HepG2 (cell line): ENCODE data around the gene CCDC116. TPM values are rescaled to one million over a fixed set of nuclear protein-coding genes. Genes with fewer than 3 reads are reported as not detected.
A peak's percentile ranks its signal among the peaks of the same experiment; 100 is the strongest.

Experiments
- DPF2 ChIP-seq: sonication (generic); formaldehyde crosslinking; IDR thresholded peaks from 2 replicates; pipeline ENCODE4 v1.4.0; 2020; ENCODE audit warnings: mild to moderate bottlenecking, low read depth, missing genetic modification reagents, borderline replicate concordance
- ETV5 ChIP-seq: IDR thresholded peaks from 2 replicates; pipeline ENCODE4 v1.6.1; 2018; ENCODE audit warnings: missing biosample characterization, missing genetic modification reagents, inconsistent platforms, borderline replicate concordance
- FIP1L1 ChIP-seq: fragments of 200-400 bp; formaldehyde crosslinking; IDR thresholded peaks from 2 replicates; pipeline ENCODE4 v1.6.1; 2018; ENCODE audit warnings: low read depth, mild to moderate bottlenecking, low read length, moderate library complexity, borderline replicate concordance; ENCODE audit not compliant: insufficient read depth
- MXI1 ChIP-seq: IDR thresholded peaks from 3 replicates; pipeline ENCODE4 v1.6.1; 2012; ENCODE audit warnings: low read depth, low read length, inconsistent platforms, borderline replicate concordance
- SALL1 ChIP-seq: sonication (generic); formaldehyde crosslinking; IDR thresholded peaks from 2 replicates; pipeline ENCODE4 v1.8.0; 2022; ENCODE audit warnings: mild to moderate bottlenecking, missing genetic modification reagents
- SOX6 ChIP-seq, 2 experiments: fragments of 450-650 bp in 1 of 2; sonication (generic) in 1 of 2; formaldehyde crosslinking in 1 of 2; IDR thresholded peaks; 2 replicates each; pipeline versions ENCODE4 v1.4.0 to v1.6.1; 2017 to 2020; ENCODE audit warnings: antibody characterized with exemption in 1 of 2, mild to moderate bottlenecking in 1 of 2, missing genetic modification reagents in 1 of 2
- TFDP2 ChIP-seq: sonication (generic); formaldehyde crosslinking; IDR thresholded peaks from 2 replicates; pipeline ENCODE4 v1.4.0; 2020; ENCODE audit warnings: missing genetic modification reagents
- TFE3 ChIP-seq: IDR thresholded peaks from 2 replicates; pipeline ENCODE4 v1.6.1; 2016
- ZFP62 ChIP-seq: sonication (generic); formaldehyde crosslinking; IDR thresholded peaks from 2 replicates; pipeline ENCODE4 v1.4.0; 2020; ENCODE audit warnings: missing genetic modification reagents
- ZMYM3 ChIP-seq: sonication (generic); formaldehyde crosslinking; IDR thresholded peaks from 2 replicates; pipeline ENCODE4 v1.5.1; 2020; ENCODE audit warnings: mild to moderate bottlenecking, missing genetic modification reagents
- ZNF567 ChIP-seq: sonication (generic); formaldehyde crosslinking; IDR thresholded peaks from 2 replicates; pipeline ENCODE4 v1.8.1; 2023; ENCODE audit warnings: mild to moderate bottlenecking, missing genetic modification reagents, borderline replicate concordance
- ZNF644 ChIP-seq: IDR thresholded peaks from 2 replicates; pipeline ENCODE4 v1.6.1; 2016; ENCODE audit warnings: low read depth
- ZNF784 ChIP-seq: sonication (generic); formaldehyde crosslinking; IDR thresholded peaks from 2 replicates; pipeline ENCODE4 v1.5.1; 2020; ENCODE audit warnings: missing genetic modification reagents, mild to moderate bottlenecking, borderline replicate concordance
- ZSCAN25 ChIP-seq: sonication (generic); formaldehyde crosslinking; IDR thresholded peaks from 2 replicates; pipeline ENCODE4 v1.8.0; 2022; ENCODE audit warnings: mild to moderate bottlenecking, missing genetic modification reagents
- polyA plus RNA-seq, 8 experiments: library from polyadenylated mRNA; depleted of rRNA in 3 of 8; stranded (reverse) in 7 of 8; unstranded in 1 of 8; fragments of >200 nt; fragmentation: Illumina TruSeq in 4 of 8; extraction: Trizol in 4 of 8; gene quantifications; 2 replicates each; pipeline versions ENCODE4 v1.2.1 to v1.2.3, GENCODE V29; 2011 to 2016; ENCODE audit warnings: low read depth in 4 of 8, missing spikeins in 1 of 8, mixed read lengths in 1 of 8; ENCODE audit not compliant: insufficient read depth in 1 of 8
- total RNA-seq, 5 experiments: library from RNA; depleted of rRNA; stranded (reverse); fragments of >200 nt; fragmentation: Illumina TruSeq; extraction: Trizol; gene quantifications; 2 replicates each; pipeline ENCODE4 v1.2.3, GENCODE V29; 2016; ENCODE audit warnings: low read depth in 1 of 5
- TF ChIP-seq, protein P1 (sequence below): conservative IDR thresholded peaks from 2 replicates; pipeline ENCODE4 v1.6.1; 2018; ENCODE audit warnings: missing genetic modification reagents
- TF ChIP-seq, protein P2 (sequence below): sonication (generic); formaldehyde crosslinking; IDR thresholded peaks from 2 replicates; pipeline ENCODE4 v1.5.0; 2020; ENCODE audit warnings: mild to moderate bottlenecking, missing genetic modification reagents, borderline replicate concordance

CCDC116 gene
- total and polyA plus RNA-seq, 2 of the 13 experiments (the other 11 are each of a cell fraction or from before 2014, with no cell fraction given), result 0.15 to 0.33 TPM

DNA sequence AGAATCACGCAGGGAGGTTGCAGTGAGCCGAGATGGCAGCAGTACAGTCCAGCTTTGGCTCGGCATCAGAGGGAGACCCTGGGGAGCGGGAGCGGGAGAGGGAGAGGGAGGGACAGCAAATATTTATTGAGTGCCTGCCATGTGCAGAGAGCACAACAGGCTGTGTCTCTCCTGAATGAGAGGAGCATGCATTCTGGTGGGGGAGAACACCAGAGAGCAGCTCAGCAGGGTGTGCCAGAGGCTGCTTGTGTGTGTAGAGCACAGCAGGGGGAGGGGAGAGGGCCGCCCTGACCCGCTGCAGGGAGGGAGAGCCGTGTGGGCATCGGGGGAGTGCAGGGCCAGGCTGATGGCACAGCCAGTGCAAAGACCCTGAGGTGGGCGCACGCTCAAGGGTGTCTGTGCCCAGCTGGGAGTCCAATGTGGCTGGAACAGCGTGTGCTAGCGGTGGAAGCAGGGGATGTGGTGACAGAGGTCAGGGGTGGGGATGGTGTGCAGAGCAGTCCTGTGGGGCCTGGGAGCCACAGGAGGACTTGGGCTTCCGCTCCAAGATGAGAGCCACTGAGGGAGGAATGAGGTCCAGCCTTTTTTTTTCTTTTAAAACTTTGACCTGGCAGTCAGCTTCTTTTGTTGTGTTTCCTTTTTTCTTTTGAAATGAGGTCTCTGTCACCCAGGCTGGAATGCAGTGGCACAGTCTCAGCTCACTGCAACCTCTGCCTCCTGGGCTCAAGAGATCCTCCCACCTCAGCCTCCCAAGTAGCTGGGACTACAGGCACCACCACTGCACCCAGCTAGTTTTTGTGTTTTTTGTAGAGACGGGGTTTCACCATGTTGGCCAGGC is 45.3 kb downstream of the CCDC116 start (continued):
- peak; percentile 84 for TF ChIP-seq ZMYM3 (CRISPR knock-in tag)
- TF ChIP-seq ZFP62 (CRISPR knock-in tag), result no peak
- no peak for TF ChIP-seq FIP1L1
- TF ChIP-seq ZSCAN25 (CRISPR knock-in tag), result peak; percentile 85
- TF ChIP-seq MXI1, result peak; percentile 73; the same call in 1 of the 3 replicates
- no peak for TF ChIP-seq ZNF784 (CRISPR knock-in tag)
- no peak for TF ChIP-seq TFE3
- TF ChIP-seq TFDP2 (CRISPR knock-in tag), result peak; percentile 63
- no peak for TF ChIP-seq ZNF567 (CRISPR knock-in tag)
- no peak for TF ChIP-seq ETV5
- TF ChIP-seq SALL1, result peak; percentile 83
- TF ChIP-seq DPF2, result peak; percentile 60
- TF ChIP-seq, protein P1, sequence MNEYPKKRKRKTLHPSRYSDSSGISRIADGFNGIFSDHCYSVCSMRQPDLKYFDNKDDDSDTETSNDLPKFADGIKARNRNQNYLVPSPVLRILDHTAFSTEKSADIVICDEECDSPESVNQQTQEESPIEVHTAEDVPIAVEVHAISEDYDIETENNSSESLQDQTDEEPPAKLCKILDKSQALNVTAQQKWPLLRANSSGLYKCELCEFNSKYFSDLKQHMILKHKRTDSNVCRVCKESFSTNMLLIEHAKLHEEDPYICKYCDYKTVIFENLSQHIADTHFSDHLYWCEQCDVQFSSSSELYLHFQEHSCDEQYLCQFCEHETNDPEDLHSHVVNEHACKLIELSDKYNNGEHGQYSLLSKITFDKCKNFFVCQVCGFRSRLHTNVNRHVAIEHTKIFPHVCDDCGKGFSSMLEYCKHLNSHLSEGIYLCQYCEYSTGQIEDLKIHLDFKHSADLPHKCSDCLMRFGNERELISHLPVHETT (CRISPR knock-in tag), result no peak
- no peak for TF ChIP-seq SOX6 (IDR thresholded peaks at IDR 0.05)
- peak; percentile 85 for TF ChIP-seq SOX6 (CRISPR knock-in tag; IDR thresholded peaks at IDR 0.05)
- TF ChIP-seq, protein P2, sequence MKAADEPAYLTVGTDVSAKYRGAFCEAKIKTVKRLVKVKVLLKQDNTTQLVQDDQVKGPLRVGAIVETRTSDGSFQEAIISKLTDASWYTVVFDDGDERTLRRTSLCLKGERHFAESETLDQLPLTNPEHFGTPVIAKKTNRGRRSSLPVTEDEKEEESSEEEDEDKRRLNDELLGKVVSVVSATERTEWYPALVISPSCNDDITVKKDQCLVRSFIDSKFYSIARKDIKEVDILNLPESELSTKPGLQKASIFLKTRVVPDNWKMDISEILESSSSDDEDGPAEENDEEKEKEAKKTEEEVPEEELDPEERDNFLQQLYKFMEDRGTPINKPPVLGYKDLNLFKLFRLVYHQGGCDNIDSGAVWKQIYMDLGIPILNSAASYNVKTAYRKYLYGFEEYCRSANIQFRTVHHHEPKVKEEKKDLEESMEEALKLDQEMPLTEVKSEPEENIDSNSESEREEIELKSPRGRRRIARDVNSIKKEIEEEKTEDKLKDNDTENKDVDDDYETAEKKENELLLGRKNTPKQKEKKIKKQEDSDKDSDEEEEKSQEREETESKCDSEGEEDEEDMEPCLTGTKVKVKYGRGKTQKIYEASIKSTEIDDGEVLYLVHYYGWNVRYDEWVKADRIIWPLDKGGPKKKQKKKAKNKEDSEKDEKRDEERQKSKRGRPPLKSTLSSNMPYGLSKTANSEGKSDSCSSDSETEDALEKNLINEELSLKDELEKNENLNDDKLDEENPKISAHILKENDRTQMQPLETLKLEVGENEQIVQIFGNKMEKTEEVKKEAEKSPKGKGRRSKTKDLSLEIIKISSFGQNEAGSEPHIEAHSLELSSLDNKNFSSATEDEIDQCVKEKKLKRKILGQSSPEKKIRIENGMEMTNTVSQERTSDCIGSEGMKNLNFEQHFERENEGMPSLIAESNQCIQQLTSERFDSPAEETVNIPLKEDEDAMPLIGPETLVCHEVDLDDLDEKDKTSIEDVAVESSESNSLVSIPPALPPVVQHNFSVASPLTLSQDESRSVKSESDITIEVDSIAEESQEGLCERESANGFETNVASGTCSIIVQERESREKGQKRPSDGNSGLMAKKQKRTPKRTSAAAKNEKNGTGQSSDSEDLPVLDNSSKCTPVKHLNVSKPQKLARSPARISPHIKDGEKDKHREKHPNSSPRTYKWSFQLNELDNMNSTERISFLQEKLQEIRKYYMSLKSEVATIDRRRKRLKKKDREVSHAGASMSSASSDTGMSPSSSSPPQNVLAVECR (CRISPR knock-in tag), result peak; percentile 84
- TF ChIP-seq ZNF644, result no peak
